ENCODE data around the gene CST7. TPM values are rescaled to one million over a fixed set of nuclear protein-coding genes. Genes with fewer than 3 reads are reported as not detected.

The CST7 gene
- total RNA-seq, 1 experiment from 2014 or later = not detected

DNA sequence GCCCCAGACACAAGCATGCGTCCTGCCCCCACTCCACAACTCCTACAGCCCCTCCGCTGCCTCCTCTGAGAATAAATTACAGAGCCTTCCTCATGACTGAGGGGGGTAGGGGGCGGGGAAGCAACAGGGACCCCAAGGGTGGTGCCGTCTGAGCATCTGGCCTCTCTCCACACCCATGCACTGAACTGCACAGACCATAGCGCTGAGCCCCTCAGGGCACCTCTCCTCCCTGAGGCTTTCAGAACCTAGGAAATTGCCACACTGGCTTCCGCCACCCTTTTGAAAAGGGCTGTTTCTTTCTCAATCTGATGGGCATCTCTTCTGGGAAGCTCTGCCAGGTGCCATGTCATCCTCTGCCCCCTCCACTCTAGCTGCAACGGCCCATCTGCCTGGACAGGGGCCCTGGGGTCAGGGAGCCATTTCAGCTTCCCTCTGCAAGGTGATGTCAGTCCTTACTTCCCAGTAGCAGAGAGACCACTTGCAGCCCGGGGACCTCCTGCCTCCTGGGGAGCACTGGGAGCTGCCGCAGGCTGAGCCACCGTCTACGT lies 2.5 kb downstream of the CST7 start:
- ChIA-PET CTCF (interaction anchor here (0.8 to 1.5 kb wide), 2 partner anchors 11 to 21 kb away, joined by 3 to 4 read pairs; no protein-coding TSS in a partner anchor), POLR2A (no interaction called here)
- Mint-ChIP-seq H3K9me3 (peaks cover 21% of the 10 kb centered on the region), H3K27ac (no peak overlapping the region), H3K4me3 (no peak overlapping the region), H3K27me3 (ENCODE audit: low read depth) (peaks cover 9% of the 10 kb centered on the region; the same call in 1 of the 2 replicates), H3K36me3 (no peaks in the 10 kb centered on the region), H3K4me1 (peaks cover 14% of the 10 kb centered on the region)
- TF ChIP-seq, protein P1, sequence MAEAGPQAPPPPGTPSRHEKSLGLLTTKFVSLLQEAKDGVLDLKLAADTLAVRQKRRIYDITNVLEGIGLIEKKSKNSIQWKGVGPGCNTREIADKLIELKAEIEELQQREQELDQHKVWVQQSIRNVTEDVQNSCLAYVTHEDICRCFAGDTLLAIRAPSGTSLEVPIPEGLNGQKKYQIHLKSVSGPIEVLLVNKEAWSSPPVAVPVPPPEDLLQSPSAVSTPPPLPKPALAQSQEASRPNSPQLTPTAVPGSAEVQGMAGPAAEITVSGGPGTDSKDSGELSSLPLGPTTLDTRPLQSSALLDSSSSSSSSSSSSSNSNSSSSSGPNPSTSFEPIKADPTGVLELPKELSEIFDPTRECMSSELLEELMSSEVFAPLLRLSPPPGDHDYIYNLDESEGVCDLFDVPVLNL (CRISPR knock-in tag; IDR thresholded peaks at IDR 0.05; ENCODE audit: borderline replicate concordance, low read depth) = no peak
- TF ChIP-seq, protein P2, sequence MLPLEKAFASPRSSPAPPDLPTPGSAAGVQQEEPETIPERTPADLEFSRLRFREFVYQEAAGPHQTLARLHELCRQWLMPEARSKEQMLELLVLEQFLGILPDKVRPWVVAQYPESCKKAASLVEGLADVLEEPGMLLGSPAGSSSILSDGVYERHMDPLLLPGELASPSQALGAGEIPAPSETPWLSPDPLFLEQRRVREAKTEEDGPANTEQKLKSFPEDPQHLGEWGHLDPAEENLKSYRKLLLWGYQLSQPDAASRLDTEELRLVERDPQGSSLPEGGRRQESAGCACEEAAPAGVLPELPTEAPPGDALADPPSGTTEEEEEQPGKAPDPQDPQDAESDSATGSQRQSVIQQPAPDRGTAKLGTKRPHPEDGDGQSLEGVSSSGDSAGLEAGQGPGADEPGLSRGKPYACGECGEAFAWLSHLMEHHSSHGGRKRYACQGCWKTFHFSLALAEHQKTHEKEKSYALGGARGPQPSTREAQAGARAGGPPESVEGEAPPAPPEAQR (CRISPR knock-in tag; IDR thresholded peaks at IDR 0.05) = no peak
- TF ChIP-seq, protein P3, sequence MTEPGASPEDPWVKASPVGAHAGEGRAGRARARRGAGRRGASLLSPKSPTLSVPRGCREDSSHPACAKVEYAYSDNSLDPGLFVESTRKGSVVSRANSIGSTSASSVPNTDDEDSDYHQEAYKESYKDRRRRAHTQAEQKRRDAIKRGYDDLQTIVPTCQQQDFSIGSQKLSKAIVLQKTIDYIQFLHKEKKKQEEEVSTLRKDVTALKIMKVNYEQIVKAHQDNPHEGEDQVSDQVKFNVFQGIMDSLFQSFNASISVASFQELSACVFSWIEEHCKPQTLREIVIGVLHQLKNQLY (CRISPR knock-in tag; IDR thresholded peaks at IDR 0.05) = no peak
- TF ChIP-seq NR3C1 (CRISPR knock-in tag; conservative IDR thresholded peaks at IDR 0.05; ENCODE audit: low read depth) (no peak), ZNF317 (CRISPR knock-in tag; IDR thresholded peaks at IDR 0.05; ENCODE audit: borderline replicate concordance, low read depth) (no peak), RORB (CRISPR knock-in tag; IDR thresholded peaks at IDR 0.05) (no peak), CBFB (CRISPR knock-in tag; IDR thresholded peaks at IDR 0.05; ENCODE audit: low read depth) (no peak), RELA (CRISPR knock-in tag; IDR thresholded peaks at IDR 0.05; ENCODE audit: borderline replicate concordance) (no peak), ZNF232 (CRISPR knock-in tag; IDR thresholded peaks at IDR 0.05) (no peak), ZNF416 (CRISPR knock-in tag; IDR thresholded peaks at IDR 0.05) (no peak)
- TF ChIP-seq, protein P4, sequence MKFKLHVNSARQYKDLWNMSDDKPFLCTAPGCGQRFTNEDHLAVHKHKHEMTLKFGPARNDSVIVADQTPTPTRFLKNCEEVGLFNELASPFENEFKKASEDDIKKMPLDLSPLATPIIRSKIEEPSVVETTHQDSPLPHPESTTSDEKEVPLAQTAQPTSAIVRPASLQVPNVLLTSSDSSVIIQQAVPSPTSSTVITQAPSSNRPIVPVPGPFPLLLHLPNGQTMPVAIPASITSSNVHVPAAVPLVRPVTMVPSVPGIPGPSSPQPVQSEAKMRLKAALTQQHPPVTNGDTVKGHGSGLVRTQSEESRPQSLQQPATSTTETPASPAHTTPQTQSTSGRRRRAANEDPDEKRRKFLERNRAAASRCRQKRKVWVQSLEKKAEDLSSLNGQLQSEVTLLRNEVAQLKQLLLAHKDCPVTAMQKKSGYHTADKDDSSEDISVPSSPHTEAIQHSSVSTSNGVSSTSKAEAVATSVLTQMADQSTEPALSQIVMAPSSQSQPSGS (CRISPR knock-in tag; IDR thresholded peaks at IDR 0.05; ENCODE audit: borderline replicate concordance, low read depth) = no peak
- TF ChIP-seq, protein P5, sequence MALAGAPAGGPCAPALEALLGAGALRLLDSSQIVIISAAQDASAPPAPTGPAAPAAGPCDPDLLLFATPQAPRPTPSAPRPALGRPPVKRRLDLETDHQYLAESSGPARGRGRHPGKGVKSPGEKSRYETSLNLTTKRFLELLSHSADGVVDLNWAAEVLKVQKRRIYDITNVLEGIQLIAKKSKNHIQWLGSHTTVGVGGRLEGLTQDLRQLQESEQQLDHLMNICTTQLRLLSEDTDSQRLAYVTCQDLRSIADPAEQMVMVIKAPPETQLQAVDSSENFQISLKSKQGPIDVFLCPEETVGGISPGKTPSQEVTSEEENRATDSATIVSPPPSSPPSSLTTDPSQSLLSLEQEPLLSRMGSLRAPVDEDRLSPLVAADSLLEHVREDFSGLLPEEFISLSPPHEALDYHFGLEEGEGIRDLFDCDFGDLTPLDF (CRISPR knock-in tag; IDR thresholded peaks at IDR 0.05) = no peak
- TF ChIP-seq, protein P6, sequence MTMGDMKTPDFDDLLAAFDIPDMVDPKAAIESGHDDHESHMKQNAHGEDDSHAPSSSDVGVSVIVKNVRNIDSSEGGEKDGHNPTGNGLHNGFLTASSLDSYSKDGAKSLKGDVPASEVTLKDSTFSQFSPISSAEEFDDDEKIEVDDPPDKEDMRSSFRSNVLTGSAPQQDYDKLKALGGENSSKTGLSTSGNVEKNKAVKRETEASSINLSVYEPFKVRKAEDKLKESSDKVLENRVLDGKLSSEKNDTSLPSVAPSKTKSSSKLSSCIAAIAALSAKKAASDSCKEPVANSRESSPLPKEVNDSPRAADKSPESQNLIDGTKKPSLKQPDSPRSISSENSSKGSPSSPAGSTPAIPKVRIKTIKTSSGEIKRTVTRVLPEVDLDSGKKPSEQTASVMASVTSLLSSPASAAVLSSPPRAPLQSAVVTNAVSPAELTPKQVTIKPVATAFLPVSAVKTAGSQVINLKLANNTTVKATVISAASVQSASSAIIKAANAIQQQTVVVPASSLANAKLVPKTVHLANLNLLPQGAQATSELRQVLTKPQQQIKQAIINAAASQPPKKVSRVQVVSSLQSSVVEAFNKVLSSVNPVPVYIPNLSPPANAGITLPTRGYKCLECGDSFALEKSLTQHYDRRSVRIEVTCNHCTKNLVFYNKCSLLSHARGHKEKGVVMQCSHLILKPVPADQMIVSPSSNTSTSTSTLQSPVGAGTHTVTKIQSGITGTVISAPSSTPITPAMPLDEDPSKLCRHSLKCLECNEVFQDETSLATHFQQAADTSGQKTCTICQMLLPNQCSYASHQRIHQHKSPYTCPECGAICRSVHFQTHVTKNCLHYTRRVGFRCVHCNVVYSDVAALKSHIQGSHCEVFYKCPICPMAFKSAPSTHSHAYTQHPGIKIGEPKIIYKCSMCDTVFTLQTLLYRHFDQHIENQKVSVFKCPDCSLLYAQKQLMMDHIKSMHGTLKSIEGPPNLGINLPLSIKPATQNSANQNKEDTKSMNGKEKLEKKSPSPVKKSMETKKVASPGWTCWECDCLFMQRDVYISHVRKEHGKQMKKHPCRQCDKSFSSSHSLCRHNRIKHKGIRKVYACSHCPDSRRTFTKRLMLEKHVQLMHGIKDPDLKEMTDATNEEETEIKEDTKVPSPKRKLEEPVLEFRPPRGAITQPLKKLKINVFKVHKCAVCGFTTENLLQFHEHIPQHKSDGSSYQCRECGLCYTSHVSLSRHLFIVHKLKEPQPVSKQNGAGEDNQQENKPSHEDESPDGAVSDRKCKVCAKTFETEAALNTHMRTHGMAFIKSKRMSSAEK (CRISPR knock-in tag; IDR thresholded peaks at IDR 0.05; ENCODE audit: borderline replicate concordance) = no peak
- TF ChIP-seq, protein P7, sequence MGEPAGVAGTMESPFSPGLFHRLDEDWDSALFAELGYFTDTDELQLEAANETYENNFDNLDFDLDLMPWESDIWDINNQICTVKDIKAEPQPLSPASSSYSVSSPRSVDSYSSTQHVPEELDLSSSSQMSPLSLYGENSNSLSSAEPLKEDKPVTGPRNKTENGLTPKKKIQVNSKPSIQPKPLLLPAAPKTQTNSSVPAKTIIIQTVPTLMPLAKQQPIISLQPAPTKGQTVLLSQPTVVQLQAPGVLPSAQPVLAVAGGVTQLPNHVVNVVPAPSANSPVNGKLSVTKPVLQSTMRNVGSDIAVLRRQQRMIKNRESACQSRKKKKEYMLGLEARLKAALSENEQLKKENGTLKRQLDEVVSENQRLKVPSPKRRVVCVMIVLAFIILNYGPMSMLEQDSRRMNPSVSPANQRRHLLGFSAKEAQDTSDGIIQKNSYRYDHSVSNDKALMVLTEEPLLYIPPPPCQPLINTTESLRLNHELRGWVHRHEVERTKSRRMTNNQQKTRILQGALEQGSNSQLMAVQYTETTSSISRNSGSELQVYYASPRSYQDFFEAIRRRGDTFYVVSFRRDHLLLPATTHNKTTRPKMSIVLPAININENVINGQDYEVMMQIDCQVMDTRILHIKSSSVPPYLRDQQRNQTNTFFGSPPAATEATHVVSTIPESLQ (CRISPR knock-in tag; IDR thresholded peaks at IDR 0.05) = no peak
- TF ChIP-seq, protein P8, sequence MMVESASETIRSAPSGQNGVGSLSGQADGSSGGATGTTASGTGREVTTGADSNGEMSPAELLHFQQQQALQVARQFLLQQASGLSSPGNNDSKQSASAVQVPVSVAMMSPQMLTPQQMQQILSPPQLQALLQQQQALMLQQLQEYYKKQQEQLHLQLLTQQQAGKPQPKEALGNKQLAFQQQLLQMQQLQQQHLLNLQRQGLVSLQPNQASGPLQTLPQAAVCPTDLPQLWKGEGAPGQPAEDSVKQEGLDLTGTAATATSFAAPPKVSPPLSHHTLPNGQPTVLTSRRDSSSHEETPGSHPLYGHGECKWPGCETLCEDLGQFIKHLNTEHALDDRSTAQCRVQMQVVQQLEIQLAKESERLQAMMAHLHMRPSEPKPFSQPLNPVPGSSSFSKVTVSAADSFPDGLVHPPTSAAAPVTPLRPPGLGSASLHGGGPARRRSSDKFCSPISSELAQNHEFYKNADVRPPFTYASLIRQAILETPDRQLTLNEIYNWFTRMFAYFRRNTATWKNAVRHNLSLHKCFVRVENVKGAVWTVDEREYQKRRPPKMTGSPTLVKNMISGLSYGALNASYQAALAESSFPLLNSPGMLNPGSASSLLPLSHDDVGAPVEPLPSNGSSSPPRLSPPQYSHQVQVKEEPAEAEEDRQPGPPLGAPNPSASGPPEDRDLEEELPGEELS (CRISPR knock-in tag; IDR thresholded peaks at IDR 0.05) = no peak
- TF ChIP-seq, protein P9, sequence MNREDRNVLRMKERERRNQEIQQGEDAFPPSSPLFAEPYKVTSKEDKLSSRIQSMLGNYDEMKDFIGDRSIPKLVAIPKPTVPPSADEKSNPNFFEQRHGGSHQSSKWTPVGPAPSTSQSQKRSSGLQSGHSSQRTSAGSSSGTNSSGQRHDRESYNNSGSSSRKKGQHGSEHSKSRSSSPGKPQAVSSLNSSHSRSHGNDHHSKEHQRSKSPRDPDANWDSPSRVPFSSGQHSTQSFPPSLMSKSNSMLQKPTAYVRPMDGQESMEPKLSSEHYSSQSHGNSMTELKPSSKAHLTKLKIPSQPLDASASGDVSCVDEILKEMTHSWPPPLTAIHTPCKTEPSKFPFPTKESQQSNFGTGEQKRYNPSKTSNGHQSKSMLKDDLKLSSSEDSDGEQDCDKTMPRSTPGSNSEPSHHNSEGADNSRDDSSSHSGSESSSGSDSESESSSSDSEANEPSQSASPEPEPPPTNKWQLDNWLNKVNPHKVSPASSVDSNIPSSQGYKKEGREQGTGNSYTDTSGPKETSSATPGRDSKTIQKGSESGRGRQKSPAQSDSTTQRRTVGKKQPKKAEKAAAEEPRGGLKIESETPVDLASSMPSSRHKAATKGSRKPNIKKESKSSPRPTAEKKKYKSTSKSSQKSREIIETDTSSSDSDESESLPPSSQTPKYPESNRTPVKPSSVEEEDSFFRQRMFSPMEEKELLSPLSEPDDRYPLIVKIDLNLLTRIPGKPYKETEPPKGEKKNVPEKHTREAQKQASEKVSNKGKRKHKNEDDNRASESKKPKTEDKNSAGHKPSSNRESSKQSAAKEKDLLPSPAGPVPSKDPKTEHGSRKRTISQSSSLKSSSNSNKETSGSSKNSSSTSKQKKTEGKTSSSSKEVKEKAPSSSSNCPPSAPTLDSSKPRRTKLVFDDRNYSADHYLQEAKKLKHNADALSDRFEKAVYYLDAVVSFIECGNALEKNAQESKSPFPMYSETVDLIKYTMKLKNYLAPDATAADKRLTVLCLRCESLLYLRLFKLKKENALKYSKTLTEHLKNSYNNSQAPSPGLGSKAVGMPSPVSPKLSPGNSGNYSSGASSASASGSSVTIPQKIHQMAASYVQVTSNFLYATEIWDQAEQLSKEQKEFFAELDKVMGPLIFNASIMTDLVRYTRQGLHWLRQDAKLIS (CRISPR knock-in tag; IDR thresholded peaks at IDR 0.05; ENCODE audit: borderline replicate concordance) = no peak
- DNase-seq (ENCODE audit: low spot score) (no peak), ATAC-seq (no peak)
